Measurements from ENCODE around the gene ABCC5. TPM values are rescaled to one million over a fixed set of nuclear protein-coding genes. Genes with fewer than 3 reads are reported as not detected.

Gene ABCC5
- total RNA-seq (10 to 100 TPM; 18.1 to 19.0 TPM), polyA plus RNA-seq (9.5 TPM)

DNA sequence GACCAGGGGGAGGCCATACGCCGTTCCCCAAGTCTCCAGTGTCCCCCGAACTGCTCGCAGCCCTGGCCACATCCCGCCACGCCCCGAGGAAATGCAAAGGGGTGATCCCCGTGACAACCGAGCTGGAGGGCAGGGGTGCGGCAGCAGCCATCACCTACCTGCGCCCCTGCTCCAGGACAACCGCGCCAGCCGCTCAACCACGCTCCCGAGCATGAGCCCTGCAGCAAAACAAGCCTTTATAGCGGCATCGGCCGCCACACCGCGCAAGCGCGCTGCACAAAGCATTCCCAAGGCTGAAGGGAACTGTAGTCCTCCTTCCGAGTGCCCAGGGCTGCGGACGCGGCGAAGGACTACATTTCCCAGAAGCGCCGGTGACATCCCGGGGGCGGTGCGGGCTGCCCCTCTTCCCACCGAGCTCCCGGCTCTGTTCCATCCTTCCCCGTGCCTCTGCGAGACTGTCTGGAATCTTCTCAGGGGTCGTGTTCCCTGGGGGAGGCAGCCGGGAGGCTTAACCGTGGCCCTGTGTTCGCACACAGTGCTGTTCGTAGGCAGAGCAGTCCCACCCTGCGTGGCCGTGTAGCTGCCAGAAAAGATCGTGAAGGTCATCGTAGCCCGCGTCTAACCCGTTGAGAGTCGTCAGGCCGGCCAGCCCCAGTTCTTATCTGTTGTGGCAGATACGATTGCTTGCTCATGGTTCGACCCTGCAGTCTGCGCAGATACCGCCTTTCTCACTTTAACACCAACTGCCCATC lies at the start of gene ABCC5:
Gene ABCC5 (minus strand): TSS at position 213 of the 752 bp plus-strand sequence. CDS start 3,492 bp downstream, outside the sequence.
- Mint-ChIP-seq H3K4me1 (peaks cover 23 to 27% (median 25%) of the 10 kb centered on the region in 3 donors), H3K9me3 (no peaks in the 10 kb centered on the region), H3K27ac (peak within 1 kb of the TSS; percentile 74 to 93 (median 88)), H3K4me3 (peak within 1 kb of the TSS; percentile 99 to 100 (median 100)), H3K27me3 (peaks cover 9 to 23% of the 10 kb centered on the region in 2 donors), H3K36me3 (peaks cover 0 to 19% (median 4%) of the 10 kb centered on the region in 3 donors)
- Histone ChIP-seq H3K9me3 (ENCODE audit: low read length) (no peaks in the 10 kb centered on the region), H3K36me3 (ENCODE audit: insufficient read depth, low read length) (no peaks in the 10 kb centered on the region), H3K27me3 (ENCODE audit: insufficient read depth, low read length, poor library complexity, severe bottlenecking) (no peaks in the 10 kb centered on the region), H3K4me1 (ENCODE audit: insufficient read depth, low read length) (peaks cover 13% of the 10 kb centered on the region), H3K4me3 (ENCODE audit: low read length) (peak within 1 kb of the TSS; percentile 95), H3K27ac (ENCODE audit: low read depth, low read length) (peak within 1 kb of the TSS; percentile 70)
- peak; percentile 73 to 89 (median 79) for DNase-seq
- POLR2A ChIA-PET: interaction anchor here (1.0 kb wide), 1 partner anchor 115 kb away, joined by 3 read pairs; no protein-coding TSS in a partner anchor
- CTCF ChIA-PET: interaction anchor here (0.7 to 1.6 kb wide), 15 partner anchors 8 to 210 kb away, joined by 3 to 11 read pairs (median 4); partner anchors contain the start of genes EIF2B5 and PARL

GRCh38 chr3:184066211-184066610 lies 48.5 kb upstream of the ABCC5 start:
- Histone ChIP-seq H3K4me3 (ENCODE audit: low read length) (no peak overlapping the region), H3K9me3 (ENCODE audit: low read length) (no peaks in the 10 kb centered on the region), H3K27ac (ENCODE audit: low read depth, low read length) (no peak overlapping the region), H3K36me3 (ENCODE audit: insufficient read depth, low read length) (no peaks in the 10 kb centered on the region), H3K4me1 (ENCODE audit: insufficient read depth, low read length) (no peaks in the 10 kb centered on the region), H3K27me3 (ENCODE audit: insufficient read depth, low read length, poor library complexity, severe bottlenecking) (no peaks in the 10 kb centered on the region)
- ChIA-PET CTCF (no interaction called here), POLR2A (no interaction called here)
- Mint-ChIP-seq H3K4me3 (no peak overlapping the region), H3K4me1 (no peaks in the 10 kb centered on the region), H3K9me3 (peaks cover 0 to 5% (median 2%) of the 10 kb centered on the region in 5 donors), H3K27ac (no peak overlapping the region), H3K36me3 (peaks cover 0 to 2% (median 0%) of the 10 kb centered on the region in 3 donors), H3K27me3 (peaks cover 7 to 19% of the 10 kb centered on the region in 2 donors)
- DNase-seq: no peak

- Mint-ChIP-seq H3K27ac (no peak overlapping the region), H3K9me3 (no peaks in the 10 kb centered on the region), H3K4me3 (no peak overlapping the region), H3K4me1 (no peaks in the 10 kb centered on the region), H3K36me3 (no peaks in the 10 kb centered on the region), H3K27me3 (peaks cover 2 to 3% of the 10 kb centered on the region in 2 donors)
- ChIA-PET POLR2A (no interaction called here), CTCF (no interaction called here)
- H3K9me3 ChIP-seq (ENCODE audit: low read length): no peaks in the 10 kb centered on the region
- H3K4me3 ChIP-seq (ENCODE audit: low read length): no peak overlapping the region
- H3K27ac ChIP-seq (ENCODE audit: low read depth, low read length): no peak overlapping the region
- DNase-seq: no peak
- no peaks in the 10 kb centered on the region for H3K27me3 ChIP-seq (ENCODE audit: insufficient read depth, low read length, poor library complexity, severe bottlenecking)
- no peaks in the 10 kb centered on the region for H3K36me3 ChIP-seq (ENCODE audit: insufficient read depth, low read length)
- H3K4me1 ChIP-seq (ENCODE audit: insufficient read depth, low read length): no peaks in the 10 kb centered on the region
These were observed 45.0 kb upstream of the ABCC5 start for GRCh38 chr3:184062637-184063036.

DNA sequence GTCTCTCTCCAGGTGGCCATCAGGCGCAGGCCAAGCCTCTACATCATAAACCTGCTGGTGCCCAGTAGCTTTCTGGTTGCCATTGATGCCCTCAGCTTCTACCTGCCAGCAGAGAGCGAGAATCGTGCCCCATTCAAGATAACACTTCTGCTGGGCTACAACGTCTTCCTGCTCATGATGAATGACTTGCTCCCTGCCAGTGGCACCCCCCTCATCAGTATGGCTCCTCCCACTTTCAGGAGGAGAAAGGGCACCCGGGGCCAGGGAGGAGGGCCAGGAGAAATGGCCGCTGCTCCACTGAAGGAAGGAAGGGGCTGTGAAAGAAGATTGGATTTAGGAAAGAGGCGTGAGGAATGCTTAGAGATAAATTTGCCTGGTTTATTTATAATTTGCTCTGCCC lies 41.7 kb upstream of the ABCC5 start:
- Histone ChIP-seq H3K36me3 (ENCODE audit: insufficient read depth, low read length) (no peaks in the 10 kb centered on the region), H3K9me3 (ENCODE audit: low read length) (no peaks in the 10 kb centered on the region), H3K27ac (ENCODE audit: low read depth, low read length) (no peak overlapping the region), H3K4me1 (ENCODE audit: insufficient read depth, low read length) (no peaks in the 10 kb centered on the region), H3K4me3 (ENCODE audit: low read length) (no peak overlapping the region), H3K27me3 (ENCODE audit: insufficient read depth, low read length, poor library complexity, severe bottlenecking) (no peaks in the 10 kb centered on the region)
- no peak for DNase-seq
- no peak overlapping the region for H3K4me3 Mint-ChIP-seq
- CTCF ChIA-PET: no interaction called here
- H3K36me3 Mint-ChIP-seq: no peaks in the 10 kb centered on the region
- no peak overlapping the region for H3K27ac Mint-ChIP-seq
- no peaks in the 10 kb centered on the region for H3K4me1 Mint-ChIP-seq
- H3K9me3 Mint-ChIP-seq: no peaks in the 10 kb centered on the region
- POLR2A ChIA-PET: no interaction called here
- H3K27me3 Mint-ChIP-seq: peaks cover 2 to 7% of the 10 kb centered on the region in 2 donors

DNA sequence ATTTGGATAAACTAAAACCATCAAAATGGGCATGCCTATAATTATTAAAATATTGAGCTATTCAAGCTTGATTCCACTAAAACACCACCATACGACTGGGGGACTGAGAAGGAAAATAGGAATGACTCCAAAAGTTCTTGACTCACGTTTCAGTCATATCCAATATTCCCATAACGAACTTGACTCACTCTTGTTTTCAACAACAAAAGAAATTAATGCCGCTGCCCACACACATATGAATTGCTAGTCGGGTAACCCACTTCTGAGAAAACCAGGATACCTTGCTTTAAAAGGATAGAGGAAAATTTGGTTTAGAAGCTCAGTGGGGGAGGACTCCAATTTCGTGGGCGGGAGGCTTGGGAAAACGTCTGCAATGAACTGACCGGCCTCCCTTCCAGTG lies 40.3 kb upstream of the ABCC5 start:
- no peak for DNase-seq
- Histone ChIP-seq H3K27ac (ENCODE audit: low read depth, low read length) (no peak overlapping the region), H3K4me3 (ENCODE audit: low read length) (no peak overlapping the region), H3K9me3 (ENCODE audit: low read length) (no peaks in the 10 kb centered on the region), H3K36me3 (ENCODE audit: insufficient read depth, low read length) (no peaks in the 10 kb centered on the region), H3K4me1 (ENCODE audit: insufficient read depth, low read length) (no peaks in the 10 kb centered on the region), H3K27me3 (ENCODE audit: insufficient read depth, low read length, poor library complexity, severe bottlenecking) (no peaks in the 10 kb centered on the region)
- ChIA-PET CTCF (interaction anchor here (0.9 kb wide), 1 partner anchor 9 kb away, joined by 3 read pairs; no protein-coding TSS in a partner anchor), POLR2A (no interaction called here)
- Mint-ChIP-seq H3K4me3 (no peak overlapping the region), H3K9me3 (no peaks in the 10 kb centered on the region), H3K4me1 (no peaks in the 10 kb centered on the region), H3K27me3 (peaks cover 2 to 17% of the 10 kb centered on the region in 2 donors), H3K27ac (no peak overlapping the region), H3K36me3 (no peaks in the 10 kb centered on the region)

DNA sequence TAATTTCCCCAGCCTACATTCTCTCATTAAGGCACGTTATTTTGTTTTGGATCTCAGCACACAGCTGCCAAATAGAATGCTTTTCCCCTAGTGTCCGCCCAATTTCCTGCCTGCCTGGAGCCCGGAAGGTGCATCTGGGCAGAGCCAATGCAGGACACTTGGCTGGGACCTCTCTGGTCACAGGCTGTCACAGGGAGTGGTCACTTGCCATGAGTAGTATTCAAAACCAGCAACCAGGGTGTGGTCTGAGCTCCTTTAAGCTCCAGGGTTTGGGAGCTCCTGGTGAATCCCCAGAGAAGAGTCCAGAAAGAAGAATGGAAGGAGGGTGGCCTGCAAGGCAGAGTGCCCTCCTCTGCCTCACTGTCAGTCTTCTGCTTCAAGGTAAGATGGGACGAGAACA lies 35.1 kb upstream of the ABCC5 start, which contains the start of gene HTR3C:
Gene HTR3C (plus strand): TSS at position 281 of the 400 bp plus-strand sequence. CDS start 34 bp downstream, at position 315.
- H3K4me1 ChIP-seq (ENCODE audit: insufficient read depth, low read length): no peaks in the 10 kb centered on the region
- ChIA-PET CTCF (no interaction called here), POLR2A (no interaction called here)
- Mint-ChIP-seq H3K27ac (no peak within 1 kb of the TSS), H3K4me3 (no peak within 1 kb of the TSS), H3K4me1 (no peaks in the 10 kb centered on the region), H3K27me3 (peaks cover 7 to 26% of the 10 kb centered on the region in 2 donors), H3K9me3 (no peaks in the 10 kb centered on the region), H3K36me3 (no peaks in the 10 kb centered on the region)
- DNase-seq: no peak
- no peaks in the 10 kb centered on the region for H3K27me3 ChIP-seq (ENCODE audit: insufficient read depth, low read length, poor library complexity, severe bottlenecking)
- no peaks in the 10 kb centered on the region for H3K9me3 ChIP-seq (ENCODE audit: low read length)
- no peak within 1 kb of the TSS for H3K27ac ChIP-seq (ENCODE audit: low read depth, low read length)
- H3K4me3 ChIP-seq (ENCODE audit: low read length): no peak within 1 kb of the TSS
- no peaks in the 10 kb centered on the region for H3K36me3 ChIP-seq (ENCODE audit: insufficient read depth, low read length)

DNA sequence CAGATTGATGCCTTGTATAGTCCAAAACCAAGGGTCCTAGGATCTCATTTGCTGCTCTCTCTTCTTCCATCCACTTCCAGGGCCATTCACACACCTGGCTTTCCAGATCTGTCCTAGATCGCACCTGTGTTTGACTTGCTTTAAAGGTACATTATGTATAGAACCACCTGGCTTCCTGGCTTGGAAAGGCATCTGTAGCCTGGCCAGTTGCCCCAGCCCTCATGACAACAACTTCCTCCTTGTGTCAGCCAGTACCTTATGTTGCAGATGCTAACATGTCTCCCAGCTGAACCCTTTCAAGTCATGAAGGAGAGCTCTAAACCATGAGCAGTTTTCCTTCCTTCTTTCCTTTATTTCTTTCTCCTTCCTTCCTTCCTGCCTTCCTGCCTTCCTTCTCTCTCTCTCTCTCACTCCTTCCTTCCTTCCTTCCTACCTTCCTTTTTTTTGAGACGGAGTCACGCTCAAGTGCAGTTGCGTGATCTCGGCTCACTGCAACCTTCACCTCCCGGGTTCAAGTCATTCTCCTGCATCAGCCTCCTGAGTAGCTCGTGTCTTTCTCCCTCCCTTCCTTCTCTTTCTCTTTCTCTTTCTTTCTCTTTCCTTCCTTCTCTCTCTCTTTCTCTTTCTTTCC lies 32.6 kb upstream of the ABCC5 start:
- CTCF ChIA-PET: no interaction called here
- no peak overlapping the region for H3K27ac Mint-ChIP-seq

DNA sequence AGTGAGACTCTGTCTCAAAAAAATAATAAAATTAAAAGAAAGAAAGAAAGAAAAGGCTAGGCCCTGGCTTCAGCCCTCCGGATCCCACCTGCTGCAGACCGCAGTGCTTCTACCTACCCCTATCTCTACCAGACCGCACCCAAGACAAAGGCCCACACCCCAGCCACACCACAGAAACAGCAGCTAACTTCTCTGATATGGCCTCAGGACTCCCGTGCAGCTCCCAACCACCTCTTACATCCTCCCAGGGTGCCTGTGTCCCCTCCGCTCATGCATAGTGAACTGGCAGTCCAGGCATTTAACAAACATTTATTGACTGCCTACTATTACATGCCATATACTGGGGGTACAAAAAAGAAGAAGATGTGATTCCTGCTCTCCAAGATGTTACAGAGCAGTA lies 28.3 kb upstream of the ABCC5 start:
- Mint-ChIP-seq H3K27me3 (peaks cover 4 to 6% of the 10 kb centered on the region in 2 donors), H3K4me1 (no peaks in the 10 kb centered on the region), H3K9me3 (no peaks in the 10 kb centered on the region), H3K36me3 (no peaks in the 10 kb centered on the region), H3K4me3 (no peak overlapping the region), H3K27ac (no peak overlapping the region)
- H3K27me3 ChIP-seq (ENCODE audit: insufficient read depth, low read length, poor library complexity, severe bottlenecking): no peaks in the 10 kb centered on the region
- no peak overlapping the region for H3K4me3 ChIP-seq (ENCODE audit: low read length)
- no peaks in the 10 kb centered on the region for H3K4me1 ChIP-seq (ENCODE audit: insufficient read depth, low read length)
- H3K9me3 ChIP-seq (ENCODE audit: low read length): no peaks in the 10 kb centered on the region
- no peak overlapping the region for H3K27ac ChIP-seq (ENCODE audit: low read depth, low read length)
- ChIA-PET CTCF (no interaction called here), POLR2A (no interaction called here)
- no peaks in the 10 kb centered on the region for H3K36me3 ChIP-seq (ENCODE audit: insufficient read depth, low read length)
- no peak for DNase-seq

More for the DNA sequence above, 32.6 kb upstream of the ABCC5 start:
- POLR2A ChIA-PET: no interaction called here
- no peaks in the 10 kb centered on the region for H3K4me1 ChIP-seq (ENCODE audit: insufficient read depth, low read length)
- Mint-ChIP-seq H3K4me3 (no peak overlapping the region), H3K36me3 (no peaks in the 10 kb centered on the region), H3K9me3 (no peaks in the 10 kb centered on the region), H3K27me3 (peaks cover 7 to 23% of the 10 kb centered on the region in 2 donors), H3K4me1 (no peaks in the 10 kb centered on the region)
- no peaks in the 10 kb centered on the region for H3K27me3 ChIP-seq (ENCODE audit: insufficient read depth, low read length, poor library complexity, severe bottlenecking)
- H3K27ac ChIP-seq (ENCODE audit: low read depth, low read length): no peak overlapping the region
- DNase-seq: no peak
- no peak overlapping the region for H3K4me3 ChIP-seq (ENCODE audit: low read length)
- no peaks in the 10 kb centered on the region for H3K36me3 ChIP-seq (ENCODE audit: insufficient read depth, low read length)
- H3K9me3 ChIP-seq (ENCODE audit: low read length): no peaks in the 10 kb centered on the region

Data from CD8-positive, alpha-beta memory T cell (primary cell).